ENCODE measurements around the gene TRH. TPM values are rescaled to one million over a fixed set of nuclear protein-coding genes. Genes with fewer than 3 reads are reported as not detected.

Gene TRH
- total and polyA plus RNA-seq, 2 of the 4 experiments (the other 2 are of a cell fraction) = not detected

DNA sequence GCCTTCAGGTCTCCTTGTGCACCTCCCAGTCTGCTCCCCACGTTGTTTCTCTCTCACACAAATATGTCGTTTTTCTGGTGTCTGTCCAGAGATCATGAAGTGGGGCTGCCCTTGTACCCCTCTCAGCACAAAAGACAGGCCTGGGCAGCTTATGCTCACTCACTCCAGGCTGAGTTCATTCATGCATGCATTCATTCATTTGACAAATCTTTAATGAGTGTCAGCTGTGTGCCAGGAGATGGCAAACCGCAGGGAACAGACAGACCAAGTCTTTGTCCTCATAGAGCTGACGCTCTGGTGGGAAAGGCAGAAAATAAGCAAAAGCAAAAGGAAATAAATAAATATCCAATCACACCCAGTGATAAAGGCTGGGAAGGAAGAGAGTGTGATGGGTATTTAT lies 7.6 kb upstream of the TRH start:
- peaks cover 65% of the 10 kb centered on the region for H3K27me3 ChIP-seq (ENCODE audit: control insufficient read depth, insufficient read depth, low read length)
- 40% methylated on average over 1 of the region's 4 CpGs; no CpG with 5 or more reads in 1 of the 2 experiments for WGBS, 2 experiments (ENCODE audit: extremely low coverage in 2 of 2, insufficient read length in 1 of 2)
- no peak overlapping the region for H3K14ac ChIP-seq (replicated peaks; ENCODE audit: low read depth, low read length)
- H3K4me3 ChIP-seq (ENCODE audit: insufficient read depth, low read depth, low read length) = no peak overlapping the region
- in situ Hi-C loops (cut with MboI; ENCODE audit: low sequenced_read_pairs) = no loop called here
- H3K79me1 ChIP-seq (ENCODE audit: low read depth in 1 of 2, low read length in 2 of 2) = no peaks in the 10 kb centered on the region
- H2BK15ac ChIP-seq (ENCODE audit: low read depth, low read length) = no peak overlapping the region
- ChIA-PET POLR2A (ENCODE audit: unreplicated experiment) (no interaction called here), CTCF (interaction anchor here (0.9 kb wide), 1 partner anchor 26 kb away, joined by 3 read pairs; no protein-coding TSS in a partner anchor)
- DNase-seq = no peak
- no peak overlapping the region for H3K9ac ChIP-seq (ENCODE audit: low read depth, low read length)
- no peak overlapping the region for H4K8ac ChIP-seq (ENCODE audit: low read depth in 2 of 2, low read length in 2 of 2)
- no peak overlapping the region for H2BK5ac ChIP-seq (ENCODE audit: low read depth, low read length, poor library complexity, severe bottlenecking)
- H3K4ac ChIP-seq (ENCODE audit: low read depth, low read length) = no peak overlapping the region
- H2BK20ac ChIP-seq (ENCODE audit: low read depth, low read length) = no peak overlapping the region
- no peak overlapping the region for H2AK5ac ChIP-seq (ENCODE audit: low read depth, low read length)
- H2AFZ ChIP-seq (replicated peaks; ENCODE audit: low read length, poor library complexity) = no peak overlapping the region
- H3K4me1 ChIP-seq (ENCODE audit: control insufficient read depth, insufficient read depth, low read length) = no peaks in the 10 kb centered on the region
- H3K23ac ChIP-seq (ENCODE audit: low read depth, low read length) = no peak overlapping the region
- BruUV-seq (replicated peaks) = no TSS peak
- no peak for ATAC-seq (ENCODE audit: low read depth)
- no peaks in the 10 kb centered on the region for H4K20me1 ChIP-seq (ENCODE audit: insufficient read depth, low read length)
- intact Hi-C loops (cut with micrococcal nuclease) = no loop called here
- H2AK9ac ChIP-seq (replicated peaks; ENCODE audit: low read depth, low read length, poor library complexity) = no peak overlapping the region
- H4K5ac ChIP-seq (ENCODE audit: low read depth, low read length) = no peak overlapping the region
- dilution Hi-C loops (cut with HindIII; ENCODE audit: low sequenced_read_pairs, unreplicated experiment) = no loop called here
- H3K18ac ChIP-seq (ENCODE audit: low read depth, low read length) = no peak overlapping the region
- H3K27ac ChIP-seq (ENCODE audit: insufficient read depth, low read length) = no peak overlapping the region
- TF ChIP-seq MXI1 (IDR thresholded peaks at IDR 0.05; ENCODE audit: borderline replicate concordance, low read depth, low read length) (no peak), CEBPB (IDR thresholded peaks at IDR 0.05; ENCODE audit: low read depth, low read length) (no peak), FOS (IDR thresholded peaks at IDR 0.05; ENCODE audit: low read depth, low read length) (no peak), CTCF (conservative IDR thresholded peaks at IDR 0.05; ENCODE audit: low read depth, low read length) (no peak), BHLHE40 (IDR thresholded peaks at IDR 0.05; ENCODE audit: low read depth, low read length) (no peak), RCOR1 (IDR thresholded peaks at IDR 0.05; ENCODE audit: insufficient replicate concordance, low read length) (no peak), SMC3 (IDR thresholded peaks at IDR 0.05; ENCODE audit: low read depth, low read length) (no peak)
- TF ChIP-seq, protein P1, sequence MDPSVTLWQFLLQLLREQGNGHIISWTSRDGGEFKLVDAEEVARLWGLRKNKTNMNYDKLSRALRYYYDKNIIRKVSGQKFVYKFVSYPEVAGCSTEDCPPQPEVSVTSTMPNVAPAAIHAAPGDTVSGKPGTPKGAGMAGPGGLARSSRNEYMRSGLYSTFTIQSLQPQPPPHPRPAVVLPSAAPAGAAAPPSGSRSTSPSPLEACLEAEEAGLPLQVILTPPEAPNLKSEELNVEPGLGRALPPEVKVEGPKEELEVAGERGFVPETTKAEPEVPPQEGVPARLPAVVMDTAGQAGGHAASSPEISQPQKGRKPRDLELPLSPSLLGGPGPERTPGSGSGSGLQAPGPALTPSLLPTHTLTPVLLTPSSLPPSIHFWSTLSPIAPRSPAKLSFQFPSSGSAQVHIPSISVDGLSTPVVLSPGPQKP (IDR thresholded peaks at IDR 0.05; ENCODE audit: borderline replicate concordance, low read depth, low read length) = no peak
- TF ChIP-seq, protein P2, sequence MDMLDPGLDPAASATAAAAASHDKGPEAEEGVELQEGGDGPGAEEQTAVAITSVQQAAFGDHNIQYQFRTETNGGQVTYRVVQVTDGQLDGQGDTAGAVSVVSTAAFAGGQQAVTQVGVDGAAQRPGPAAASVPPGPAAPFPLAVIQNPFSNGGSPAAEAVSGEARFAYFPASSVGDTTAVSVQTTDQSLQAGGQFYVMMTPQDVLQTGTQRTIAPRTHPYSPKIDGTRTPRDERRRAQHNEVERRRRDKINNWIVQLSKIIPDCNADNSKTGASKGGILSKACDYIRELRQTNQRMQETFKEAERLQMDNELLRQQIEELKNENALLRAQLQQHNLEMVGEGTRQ (IDR thresholded peaks at IDR 0.05; ENCODE audit: low read depth, low read length) = no peak
- no peak overlapping the region for H3K56ac ChIP-seq (ENCODE audit: extremely low read depth, insufficient read depth, low read length)
- no peak overlapping the region for H3K4me2 ChIP-seq (ENCODE audit: low read depth, low read length)
- H3K9me3 ChIP-seq (ENCODE audit: control insufficient read depth, insufficient read depth, low read length) = no peaks in the 10 kb centered on the region
- no peak overlapping the region for H2BK120ac ChIP-seq (ENCODE audit: low read depth, low read length)
- H3K9me1 ChIP-seq (ENCODE audit: insufficient read depth, low read length) = peaks cover 2% of the 10 kb centered on the region; the same call in 1 of the 2 replicates
- no peaks in the 10 kb centered on the region for H3K36me3 ChIP-seq (ENCODE audit: control insufficient read depth, insufficient read depth, low read length)
- H4K91ac ChIP-seq (ENCODE audit: insufficient read depth, low read depth, low read length) = no peak overlapping the region
